ENCODE data around the gene STRIP1.

DNA sequence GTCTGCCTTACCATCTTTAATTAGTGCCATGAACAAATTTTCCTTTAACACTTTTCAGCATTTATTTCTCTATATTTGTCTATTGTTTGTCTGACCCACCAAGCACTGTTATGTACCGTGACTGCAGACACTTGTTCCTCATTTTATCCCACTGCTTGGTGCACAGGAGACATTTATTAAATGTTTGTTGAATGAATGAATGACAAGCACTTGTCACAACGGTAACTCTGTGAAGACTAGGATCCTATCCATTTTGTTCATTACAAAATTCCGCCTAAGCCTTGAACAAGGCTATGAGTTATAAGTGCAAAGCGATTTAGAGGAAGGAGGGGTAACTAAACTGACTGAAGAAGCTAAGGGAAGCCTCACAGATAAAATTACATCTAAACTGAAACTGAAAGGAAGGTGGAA, 379 bp upstream of the STRIP1 start:
- TF ChIP-seq, protein P1, sequence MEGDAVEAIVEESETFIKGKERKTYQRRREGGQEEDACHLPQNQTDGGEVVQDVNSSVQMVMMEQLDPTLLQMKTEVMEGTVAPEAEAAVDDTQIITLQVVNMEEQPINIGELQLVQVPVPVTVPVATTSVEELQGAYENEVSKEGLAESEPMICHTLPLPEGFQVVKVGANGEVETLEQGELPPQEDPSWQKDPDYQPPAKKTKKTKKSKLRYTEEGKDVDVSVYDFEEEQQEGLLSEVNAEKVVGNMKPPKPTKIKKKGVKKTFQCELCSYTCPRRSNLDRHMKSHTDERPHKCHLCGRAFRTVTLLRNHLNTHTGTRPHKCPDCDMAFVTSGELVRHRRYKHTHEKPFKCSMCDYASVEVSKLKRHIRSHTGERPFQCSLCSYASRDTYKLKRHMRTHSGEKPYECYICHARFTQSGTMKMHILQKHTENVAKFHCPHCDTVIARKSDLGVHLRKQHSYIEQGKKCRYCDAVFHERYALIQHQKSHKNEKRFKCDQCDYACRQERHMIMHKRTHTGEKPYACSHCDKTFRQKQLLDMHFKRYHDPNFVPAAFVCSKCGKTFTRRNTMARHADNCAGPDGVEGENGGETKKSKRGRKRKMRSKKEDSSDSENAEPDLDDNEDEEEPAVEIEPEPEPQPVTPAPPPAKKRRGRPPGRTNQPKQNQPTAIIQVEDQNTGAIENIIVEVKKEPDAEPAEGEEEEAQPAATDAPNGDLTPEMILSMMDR (IDR thresholded peaks at IDR 0.05) = no peak
- TF ChIP-seq EP300 (IDR thresholded peaks at IDR 0.05) = no peak
- TF ChIP-seq POLR2A (IDR thresholded peaks at IDR 0.05) = no peak
